PFSK-1 (cell line): ENCODE data around the gene XIRP2.

Experiments used
- POLR2AphosphoS5 ChIP-seq: IDR thresholded peaks from 2 replicates; pipeline ENCODE4 v1.6.1; 2012; ENCODE audit warnings: low read depth, mild to moderate bottlenecking, control low read depth, low read length, moderate library complexity
- SIN3A ChIP-seq: IDR thresholded peaks from 2 replicates; pipeline ENCODE4 v1.6.1; 2012; ENCODE audit warnings: mild to moderate bottlenecking, low read length, moderate library complexity, borderline replicate concordance; ENCODE audit not compliant: insufficient read depth
- TAF1 ChIP-seq: IDR thresholded peaks from 2 replicates; pipeline ENCODE4 v1.6.1; 2012; ENCODE audit warnings: low read length, control low read depth, borderline replicate concordance; ENCODE audit not compliant: insufficient read depth
- TF ChIP-seq, protein P1 (sequence below), 2 experiments: IDR thresholded peaks; 2 replicates each; pipeline versions ENCODE4 v1.6.1 to v1.8.0; 2011 to 2012; ENCODE audit warnings: low read depth in 2 of 2, low read length in 2 of 2, control low read depth in 1 of 2, inconsistent platforms in 1 of 2, mild to moderate bottlenecking in 1 of 2, moderate library complexity in 1 of 2; ENCODE audit not compliant: insufficient read depth in 1 of 2

DNA sequence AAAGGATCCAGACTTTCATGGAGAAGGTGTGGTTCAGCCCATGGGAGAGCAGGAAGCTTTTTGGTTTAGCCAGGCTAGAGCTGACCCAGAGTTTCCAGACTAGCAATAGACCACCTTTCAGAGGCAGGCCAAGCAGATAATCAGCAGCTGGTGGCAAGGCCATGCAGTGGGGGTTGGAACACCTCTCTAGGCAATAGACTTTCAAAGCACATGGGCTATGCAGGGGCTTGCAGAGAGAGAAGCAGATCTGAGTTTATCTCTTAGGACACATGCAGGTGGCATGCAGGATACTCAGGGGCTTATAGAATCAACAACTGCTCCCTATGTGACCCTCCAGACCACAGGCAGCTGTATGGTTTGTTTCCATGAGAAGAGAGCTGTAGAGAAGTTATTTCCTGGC, 9.4 kb downstream of the XIRP2 start:
- TF ChIP-seq POLR2AphosphoS5 (no peak), TAF1 (no peak), SIN3A (no peak)
- TF ChIP-seq, protein P1, sequence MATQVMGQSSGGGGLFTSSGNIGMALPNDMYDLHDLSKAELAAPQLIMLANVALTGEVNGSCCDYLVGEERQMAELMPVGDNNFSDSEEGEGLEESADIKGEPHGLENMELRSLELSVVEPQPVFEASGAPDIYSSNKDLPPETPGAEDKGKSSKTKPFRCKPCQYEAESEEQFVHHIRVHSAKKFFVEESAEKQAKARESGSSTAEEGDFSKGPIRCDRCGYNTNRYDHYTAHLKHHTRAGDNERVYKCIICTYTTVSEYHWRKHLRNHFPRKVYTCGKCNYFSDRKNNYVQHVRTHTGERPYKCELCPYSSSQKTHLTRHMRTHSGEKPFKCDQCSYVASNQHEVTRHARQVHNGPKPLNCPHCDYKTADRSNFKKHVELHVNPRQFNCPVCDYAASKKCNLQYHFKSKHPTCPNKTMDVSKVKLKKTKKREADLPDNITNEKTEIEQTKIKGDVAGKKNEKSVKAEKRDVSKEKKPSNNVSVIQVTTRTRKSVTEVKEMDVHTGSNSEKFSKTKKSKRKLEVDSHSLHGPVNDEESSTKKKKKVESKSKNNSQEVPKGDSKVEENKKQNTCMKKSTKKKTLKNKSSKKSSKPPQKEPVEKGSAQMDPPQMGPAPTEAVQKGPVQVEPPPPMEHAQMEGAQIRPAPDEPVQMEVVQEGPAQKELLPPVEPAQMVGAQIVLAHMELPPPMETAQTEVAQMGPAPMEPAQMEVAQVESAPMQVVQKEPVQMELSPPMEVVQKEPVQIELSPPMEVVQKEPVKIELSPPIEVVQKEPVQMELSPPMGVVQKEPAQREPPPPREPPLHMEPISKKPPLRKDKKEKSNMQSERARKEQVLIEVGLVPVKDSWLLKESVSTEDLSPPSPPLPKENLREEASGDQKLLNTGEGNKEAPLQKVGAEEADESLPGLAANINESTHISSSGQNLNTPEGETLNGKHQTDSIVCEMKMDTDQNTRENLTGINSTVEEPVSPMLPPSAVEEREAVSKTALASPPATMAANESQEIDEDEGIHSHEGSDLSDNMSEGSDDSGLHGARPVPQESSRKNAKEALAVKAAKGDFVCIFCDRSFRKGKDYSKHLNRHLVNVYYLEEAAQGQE (IDR thresholded peaks at IDR 0.05; ENCODE audit: insufficient read depth in 1 of 2, low read depth in 2 of 2, low read length in 2 of 2), result no peak
